GM19395 (cell line): Measurements from ENCODE around the gene CCP110.

ENCODE experiments used
- ATAC-seq: cut with Tn5 transposase; IDR thresholded peaks from one replicate; pipeline ENCODE4 v1.9.1; 2021; ENCODE audit warnings: mild to moderate bottlenecking, moderate library complexity; ENCODE audit not compliant: unreplicated experiment

The CCP110 gene

DNA sequence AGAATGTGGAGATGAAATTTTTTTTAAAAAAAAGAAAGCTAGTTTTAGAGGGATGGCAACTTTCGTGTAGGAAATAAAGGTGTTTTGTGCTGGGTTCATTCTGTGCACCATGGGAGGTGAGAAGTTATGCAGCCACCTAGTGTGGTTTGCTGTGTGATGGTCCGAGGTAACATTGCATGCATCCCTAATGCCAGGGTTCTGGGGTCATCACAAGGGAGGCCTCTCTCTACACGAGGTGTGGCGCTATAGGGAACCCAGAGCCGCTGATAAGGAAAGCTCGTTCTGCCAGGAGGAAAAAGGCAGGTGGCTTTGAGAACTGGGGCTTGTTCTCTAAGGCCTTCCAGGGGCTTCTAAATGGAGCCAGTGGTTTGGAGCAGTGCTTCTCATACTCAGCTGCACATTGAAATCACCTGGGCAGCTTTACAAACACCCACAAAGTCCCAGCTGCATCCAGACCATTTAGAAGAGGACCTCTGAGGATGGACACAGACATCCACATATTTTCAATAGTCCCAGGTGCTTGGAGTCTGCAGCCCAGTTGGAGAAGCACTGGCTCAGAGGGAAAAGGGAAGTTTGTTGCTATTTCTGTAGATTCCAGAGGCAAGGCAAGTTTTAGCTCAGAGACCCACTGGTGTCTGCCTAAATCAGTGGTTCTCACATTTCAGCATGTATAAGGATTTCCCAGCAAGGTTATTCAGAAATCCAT, 75.2 kb downstream of the CCP110 start:
- no peak for ATAC-seq

DNA sequence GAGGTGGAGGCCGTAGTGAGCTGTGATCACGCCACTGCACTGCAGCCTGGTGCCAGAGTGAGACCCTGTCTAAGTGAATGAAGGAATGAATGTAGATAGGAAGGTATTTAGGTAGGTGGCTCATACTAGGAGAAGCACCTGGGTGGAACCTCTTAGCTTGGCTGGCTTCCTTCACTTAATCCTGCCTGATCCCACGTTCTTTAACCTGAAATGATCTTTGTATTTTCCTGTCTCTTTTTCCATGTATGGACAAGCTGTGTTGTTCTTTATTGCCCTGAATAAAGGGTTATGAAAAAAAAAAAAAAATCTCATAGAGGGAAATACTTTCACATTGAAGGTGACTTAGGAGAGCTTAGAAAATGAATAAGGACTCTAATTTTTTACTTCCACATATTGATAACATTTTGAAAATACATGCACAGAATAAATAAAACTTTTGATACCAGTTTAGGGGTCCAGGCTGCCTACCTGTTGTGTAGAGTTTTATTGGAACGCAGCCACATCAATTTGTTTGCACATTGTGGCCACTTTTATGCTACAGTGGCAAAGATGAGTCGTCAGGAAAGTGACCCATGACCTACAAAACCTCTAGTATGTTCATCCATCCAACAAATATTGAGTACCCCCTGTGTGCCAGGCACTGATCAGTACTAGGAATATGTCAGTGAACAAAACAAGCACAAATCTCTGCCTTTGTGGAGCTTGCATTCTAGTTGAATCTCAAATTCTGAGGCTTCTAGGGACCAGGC, 76.4 kb downstream of the CCP110 start:
- no peak for ATAC-seq

DNA sequence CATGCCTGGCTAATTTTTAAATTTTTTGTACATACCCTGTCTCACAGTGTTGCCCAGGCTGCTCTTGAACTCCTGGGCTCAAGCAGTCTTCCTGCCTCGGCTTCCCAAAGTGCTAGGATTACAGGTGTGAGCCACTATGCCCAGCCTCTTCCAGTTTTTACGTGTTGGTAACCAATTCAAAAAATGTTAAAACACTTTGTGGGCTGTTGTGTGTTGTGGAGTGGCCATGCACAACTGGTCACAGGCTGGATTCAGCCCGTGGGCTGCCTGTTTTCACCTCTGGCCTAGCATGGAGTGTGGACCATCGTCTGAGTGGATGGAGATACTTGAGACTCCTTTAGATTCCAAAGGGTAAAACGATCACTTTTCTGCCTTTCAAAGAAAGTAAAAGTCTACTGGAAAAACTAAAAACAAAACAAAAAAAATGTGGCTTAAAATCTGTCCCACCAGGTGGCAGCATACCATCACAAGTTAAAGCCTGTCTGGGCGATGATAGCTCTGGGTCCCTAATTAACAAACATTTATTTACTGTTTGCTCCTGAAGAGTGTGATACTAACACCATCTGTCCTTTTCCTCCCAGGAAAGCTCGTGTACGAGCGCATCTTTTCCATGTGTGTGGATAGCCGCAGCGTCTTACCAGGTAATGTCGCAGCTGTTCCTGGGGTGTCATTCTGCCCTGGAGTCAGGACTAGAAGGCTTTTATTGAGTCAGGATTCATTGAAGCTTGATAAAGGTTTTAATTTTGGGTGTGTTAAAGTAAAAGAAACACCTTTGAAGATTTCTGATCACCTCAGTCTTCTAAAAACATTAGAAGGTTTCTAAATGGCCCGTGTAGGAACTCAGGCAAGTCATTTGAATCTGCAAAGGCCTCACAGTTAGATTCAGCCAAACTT, 77.6 kb downstream of the CCP110 start:
- ATAC-seq = no peak
